Fibroblast of lung (primary cell): ENCODE data around the gene TET2. TPM values are rescaled to one million over a fixed set of nuclear protein-coding genes. Genes with fewer than 3 reads are reported as not detected.

Source experiments
- DNase-seq, 2 donors: peaks; one replicate each; pipeline versions ENCODE4 v3.0.0 to v3.0.0-alpha.2; 2010; ENCODE audit warnings: low read depth in 2 of 2
- H2AFZ ChIP-seq: 2 replicates; pipeline ENCODE4 v1.5.1; 2012; ENCODE audit warnings: low read length, control low read depth, inconsistent platforms
- H3K27ac ChIP-seq: 2 replicates; pipeline ENCODE4 v1.5.1; 2011; ENCODE audit warnings: low read length, control low read depth; ENCODE audit not compliant: insufficient read depth
- H3K27me3 ChIP-seq: 2 replicates; pipeline ENCODE4 v1.5.1; 2011; ENCODE audit warnings: mild to moderate bottlenecking, low read length; ENCODE audit not compliant: control insufficient read depth, insufficient read depth
- H3K36me3 ChIP-seq: 2 replicates; pipeline ENCODE4 v1.5.1; 2011; ENCODE audit warnings: low read length; ENCODE audit not compliant: control insufficient read depth, insufficient read depth
- H3K4me1 ChIP-seq: 2 replicates; pipeline ENCODE4 v1.5.1; 2011; ENCODE audit warnings: low read length; ENCODE audit not compliant: control insufficient read depth, insufficient read depth; ENCODE audit errors: extremely low read depth
- H3K4me2 ChIP-seq: 2 replicates; pipeline ENCODE4 v1.5.1; 2011; ENCODE audit warnings: low read length, control low read depth; ENCODE audit not compliant: insufficient read depth; ENCODE audit errors: extremely low read depth
- H3K4me3 ChIP-seq, 4 experiments: fragments of 200-600 bp in 1 of 4; sonication (generic) in 1 of 4; replicated peaks in 1 of 4; 2 replicates each; pipeline ENCODE4 v1.5.1; 2011 to 2016; ENCODE audit warnings: low read length in 4 of 4, low read depth in 3 of 4, mild to moderate bottlenecking in 3 of 4, control low read depth in 2 of 4, inconsistent platforms in 1 of 4, mixed read lengths in 1 of 4; ENCODE audit not compliant: insufficient read depth in 1 of 4; ENCODE audit errors: control extremely low read depth in 1 of 4
- H3K79me2 ChIP-seq: 2 replicates; pipeline ENCODE4 v1.5.1; 2012; ENCODE audit warnings: mild to moderate bottlenecking, low read length, inconsistent platforms; ENCODE audit not compliant: control insufficient read depth, insufficient read depth
- H3K9ac ChIP-seq: 2 replicates; pipeline ENCODE4 v1.5.1; 2011; ENCODE audit warnings: mild to moderate bottlenecking, low read length, control low read depth; ENCODE audit not compliant: insufficient read depth
- H3K9me3 ChIP-seq: 2 replicates; pipeline ENCODE4 v1.5.1; 2012; ENCODE audit warnings: low read depth, low read length; ENCODE audit not compliant: control insufficient read depth, insufficient read depth
- H4K20me1 ChIP-seq: 2 replicates; pipeline ENCODE4 v1.5.1; 2011; ENCODE audit warnings: low read length; ENCODE audit not compliant: control insufficient read depth, insufficient read depth; ENCODE audit errors: extremely low read depth
- EZH2 ChIP-seq: IDR thresholded peaks from 2 replicates; pipeline ENCODE4 v1.5.1; 2012; ENCODE audit warnings: low read length, control low read depth, mild to moderate bottlenecking; ENCODE audit errors: missing control alignments
- polyA plus RNA-seq, 2 donors: library from polyadenylated mRNA; depleted of rRNA in 1 of 2; stranded (reverse) in 1 of 2; unstranded in 1 of 2; fragments of >200 nt; gene quantifications; 2 replicates each; pipeline ENCODE4 v1.2.1, GENCODE V29; 2011 to 2012; ENCODE audit warnings: missing spikeins in 1 of 2
- total RNA-seq: library from RNA; depleted of rRNA; stranded (reverse); fragments of >200 nt; gene quantifications from 2 replicates; pipeline ENCODE4 v1.2.1, GENCODE V29; 2014
- TF ChIP-seq, protein P1 (sequence below), 2 donors: IDR thresholded peaks in 1 of 2; conservative IDR thresholded peaks in 1 of 2; 1 replicate in 1 of 2; 2 replicates in 1 of 2; pipeline ENCODE4 v1.5.1; 2011 to 2012; ENCODE audit warnings: low read length in 2 of 2, control low read depth in 1 of 2, inconsistent platforms in 1 of 2, low read depth in 1 of 2, mild to moderate bottlenecking in 1 of 2

Gene TET2
- total and polyA plus RNA-seq, 2 donors (not counting 1 experiment from before 2014, with no cell fraction given), result 6.9 to 8.3 TPM

DNA sequence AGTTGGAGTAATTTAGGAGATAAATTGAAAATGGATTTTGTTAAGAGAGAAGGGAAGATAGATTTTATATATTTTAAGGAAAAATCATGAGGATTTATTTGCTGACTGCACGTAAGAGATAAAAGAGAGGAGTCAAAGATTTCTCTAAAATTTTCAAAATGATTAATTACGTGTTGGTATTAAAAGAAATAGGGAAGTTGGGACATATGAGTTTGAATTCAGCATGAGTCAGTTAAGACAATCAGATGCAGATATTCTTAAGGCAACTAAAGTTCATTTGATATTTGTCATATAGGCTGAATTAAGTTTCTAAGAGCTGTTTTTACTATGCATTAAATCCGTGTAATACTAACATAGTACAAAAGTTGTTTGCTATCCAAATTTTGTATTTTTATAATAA is 46.9 kb downstream of the TET2 start:
- H3K36me3 ChIP-seq, result no peaks in the 10 kb centered on the region
- no peak overlapping the region for H3K9ac ChIP-seq
- no peak overlapping the region for H3K4me3 ChIP-seq
- H2AFZ ChIP-seq, result no peak overlapping the region
- no peaks in the 10 kb centered on the region for H3K9me3 ChIP-seq
- DNase-seq, result no peak
- H3K27ac ChIP-seq, result no peak overlapping the region
- no peak overlapping the region for H3K4me2 ChIP-seq
- H4K20me1 ChIP-seq, result no peaks in the 10 kb centered on the region
- H3K79me2 ChIP-seq, result no peaks in the 10 kb centered on the region
- H3K27me3 ChIP-seq, result no peaks in the 10 kb centered on the region
- peaks cover 9% of the 10 kb centered on the region for H3K4me1 ChIP-seq
- TF ChIP-seq EZH2, result no peak
- TF ChIP-seq, protein P1, sequence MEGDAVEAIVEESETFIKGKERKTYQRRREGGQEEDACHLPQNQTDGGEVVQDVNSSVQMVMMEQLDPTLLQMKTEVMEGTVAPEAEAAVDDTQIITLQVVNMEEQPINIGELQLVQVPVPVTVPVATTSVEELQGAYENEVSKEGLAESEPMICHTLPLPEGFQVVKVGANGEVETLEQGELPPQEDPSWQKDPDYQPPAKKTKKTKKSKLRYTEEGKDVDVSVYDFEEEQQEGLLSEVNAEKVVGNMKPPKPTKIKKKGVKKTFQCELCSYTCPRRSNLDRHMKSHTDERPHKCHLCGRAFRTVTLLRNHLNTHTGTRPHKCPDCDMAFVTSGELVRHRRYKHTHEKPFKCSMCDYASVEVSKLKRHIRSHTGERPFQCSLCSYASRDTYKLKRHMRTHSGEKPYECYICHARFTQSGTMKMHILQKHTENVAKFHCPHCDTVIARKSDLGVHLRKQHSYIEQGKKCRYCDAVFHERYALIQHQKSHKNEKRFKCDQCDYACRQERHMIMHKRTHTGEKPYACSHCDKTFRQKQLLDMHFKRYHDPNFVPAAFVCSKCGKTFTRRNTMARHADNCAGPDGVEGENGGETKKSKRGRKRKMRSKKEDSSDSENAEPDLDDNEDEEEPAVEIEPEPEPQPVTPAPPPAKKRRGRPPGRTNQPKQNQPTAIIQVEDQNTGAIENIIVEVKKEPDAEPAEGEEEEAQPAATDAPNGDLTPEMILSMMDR (conservative IDR thresholded peaks at IDR 0.05 in 1 of 2, IDR thresholded peaks at IDR 0.05 in 1 of 2; ENCODE audit: low read depth in 1 of 2, low read length in 2 of 2), result no peak

DNA sequence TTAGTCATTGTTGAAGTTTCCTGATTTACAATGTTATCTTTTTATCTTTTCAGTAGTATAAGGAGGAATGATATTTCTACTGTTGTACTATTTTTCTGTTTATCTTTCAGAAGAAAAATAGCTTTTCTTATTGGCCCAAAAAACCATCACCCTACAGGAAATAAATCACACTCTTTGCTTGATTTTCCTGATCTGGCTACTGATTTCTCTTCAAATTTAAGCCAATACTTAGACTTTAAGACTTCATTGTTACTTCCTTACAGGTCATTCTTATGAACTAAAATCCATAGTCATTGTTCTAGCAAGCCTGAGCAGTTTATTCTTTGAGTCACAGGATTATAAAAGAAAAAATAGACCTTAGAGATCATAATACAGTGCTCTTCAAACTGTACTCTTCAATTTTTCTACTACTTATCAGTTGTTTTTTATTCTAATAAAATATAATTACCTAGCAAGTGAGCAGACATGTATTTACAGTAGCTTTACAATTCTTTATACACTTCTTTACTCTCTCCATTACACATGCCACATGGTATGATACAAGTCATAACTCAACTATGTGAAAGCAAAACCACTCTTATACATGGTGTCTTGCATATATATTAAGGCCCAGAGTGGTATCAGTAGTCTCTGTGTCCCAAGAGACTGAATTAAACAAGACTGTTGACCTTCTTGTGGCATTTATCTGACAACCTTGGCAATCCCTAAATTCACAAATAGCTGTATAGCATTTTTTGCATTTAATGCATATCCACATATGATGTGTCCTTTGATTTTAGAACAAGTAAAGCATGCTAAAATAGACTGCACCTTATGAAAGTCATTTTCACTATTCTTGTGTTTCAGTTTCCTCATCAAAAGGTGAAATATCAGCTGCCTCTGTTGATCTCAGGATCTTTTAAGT is 47.9 kb downstream of the TET2 start:
- Histone ChIP-seq H3K27me3 (no peaks in the 10 kb centered on the region), H2AFZ (no peak overlapping the region), H3K4me3 (no peak overlapping the region), H3K4me2 (no peak overlapping the region), H3K9me3 (no peaks in the 10 kb centered on the region), H3K36me3 (no peaks in the 10 kb centered on the region), H3K79me2 (no peaks in the 10 kb centered on the region), H3K27ac (no peak overlapping the region), H4K20me1 (no peaks in the 10 kb centered on the region), H3K4me1 (peaks cover 9% of the 10 kb centered on the region), H3K9ac (no peak overlapping the region)
- TF ChIP-seq EZH2, result no peak
- TF ChIP-seq, protein P1 (conservative IDR thresholded peaks at IDR 0.05 in 1 of 2, IDR thresholded peaks at IDR 0.05 in 1 of 2; ENCODE audit: low read depth in 1 of 2, low read length in 2 of 2), result no peak
- peak; percentile 43 to 74 for DNase-seq

DNA sequence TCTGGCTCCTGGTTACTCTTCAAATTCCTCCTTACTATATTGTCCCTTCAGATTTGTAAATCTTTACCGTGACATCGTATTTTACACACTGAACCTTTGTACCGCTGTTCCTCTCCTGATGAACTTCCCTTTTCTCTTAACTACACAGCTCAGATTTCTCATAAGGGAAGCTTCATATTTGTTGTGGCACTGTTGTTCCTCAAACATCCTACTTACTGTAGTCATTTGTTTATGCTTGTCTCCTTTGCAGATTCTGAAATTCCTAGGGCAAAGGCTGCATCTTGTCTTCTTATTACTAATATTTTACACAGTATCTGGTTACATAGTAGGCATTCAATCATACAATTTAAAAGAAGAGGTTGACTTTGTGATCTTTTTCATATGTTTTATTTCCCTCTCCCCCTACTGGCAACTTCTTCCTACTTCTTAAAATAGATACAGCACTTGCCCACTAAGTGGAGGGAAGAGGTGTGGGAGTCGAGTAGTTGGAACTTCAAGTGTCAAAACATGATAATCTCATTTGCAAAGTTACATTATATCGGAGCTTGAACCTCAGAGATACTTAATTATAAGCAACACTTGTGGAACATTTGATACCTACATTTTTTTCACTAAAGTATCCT is 50.0 kb downstream of the TET2 start:
- H3K27me3 ChIP-seq, result no peaks in the 10 kb centered on the region
- no peaks in the 10 kb centered on the region for H3K9me3 ChIP-seq
- H2AFZ ChIP-seq, result no peak overlapping the region
- H3K9ac ChIP-seq, result no peak overlapping the region
- H3K79me2 ChIP-seq, result no peaks in the 10 kb centered on the region
- no peaks in the 10 kb centered on the region for H4K20me1 ChIP-seq
- DNase-seq, result peak; percentile 16 to 34
- H3K27ac ChIP-seq, result no peak overlapping the region
- no peak overlapping the region for H3K4me3 ChIP-seq
- H3K4me1 ChIP-seq, result peaks cover 9% of the 10 kb centered on the region
- H3K36me3 ChIP-seq, result no peaks in the 10 kb centered on the region
- TF ChIP-seq, protein P1 (conservative IDR thresholded peaks at IDR 0.05 in 1 of 2, IDR thresholded peaks at IDR 0.05 in 1 of 2; ENCODE audit: low read depth in 1 of 2, low read length in 2 of 2), result peak; percentile 13 to 37
- TF ChIP-seq EZH2, result no peak
- no peak overlapping the region for H3K4me2 ChIP-seq
